Spleen (tissue), 7 donors: ENCODE results near the gene VPS8.

ENCODE experiments used
- POLR2A ChIP-seq, 3 donors: fragments of 450-650 bp; IDR thresholded peaks; one replicate each; pipeline ENCODE4 v1.5.1; 2017; ENCODE audit warnings: antibody characterized with exemption in 3 of 3, mild to moderate bottlenecking in 1 of 3
- TF ChIP-seq, protein P1 (sequence below), 11 experiments: fragments of 200-600 bp in 7 of 11; fragments of 450-650 bp in 4 of 11; sonication (generic) in 4 of 11; IDR thresholded peaks in 8 of 11; conservative IDR thresholded peaks in 3 of 11; 1 replicate in 7 of 11; 2 replicates in 4 of 11; pipeline versions ENCODE4 v1.4.0 to v1.8.0; 2016 to 2021; ENCODE audit warnings: antibody characterized with exemption in 11 of 11, inconsistent platforms in 4 of 11, mild to moderate bottlenecking in 1 of 11
- donor health status: DM: no; HTN: no; CAD: no; lungs with moderate emphysema.
- donor health status: DM: no; HTN: no; CAD: no.
- donor health status: DM: no; HTN: no; CAD: no.

DNA sequence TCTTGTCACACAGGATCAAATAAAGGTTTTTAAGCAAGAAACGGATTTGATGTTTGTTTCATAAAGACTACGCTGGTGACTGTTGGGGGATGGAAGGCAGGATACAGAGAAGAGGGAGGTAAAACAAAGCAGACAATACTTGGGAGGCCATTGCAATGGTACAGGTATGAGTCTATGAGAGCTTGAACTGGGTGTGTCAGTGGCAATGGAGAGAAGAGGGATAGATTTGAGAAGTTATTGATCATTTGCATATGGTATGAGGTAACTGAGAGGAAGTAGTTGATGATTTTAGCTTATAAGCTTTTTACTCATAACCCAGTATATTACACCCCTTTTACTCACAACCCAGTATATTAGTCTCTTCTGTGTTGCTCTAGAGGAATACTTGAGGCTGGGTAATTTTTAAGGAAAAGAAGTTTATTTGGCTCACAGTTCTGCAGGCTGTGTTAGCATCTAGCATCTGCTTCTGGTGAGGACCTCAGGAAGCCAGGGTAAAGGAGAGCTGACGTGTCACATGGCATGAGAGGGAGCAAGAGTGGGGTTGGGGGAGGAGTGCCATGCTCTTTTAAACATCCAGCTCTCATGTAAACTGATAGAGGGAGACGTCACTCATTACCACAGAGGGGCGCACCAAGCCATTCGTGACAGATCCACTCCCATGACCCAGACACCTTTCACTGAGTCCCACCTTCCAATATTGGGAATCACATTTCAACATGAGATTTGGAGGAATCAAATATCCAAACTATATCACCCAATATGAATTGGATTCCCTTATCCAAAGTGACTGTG is 153.9 kb downstream of the VPS8 start:
- TF ChIP-seq, protein P1, sequence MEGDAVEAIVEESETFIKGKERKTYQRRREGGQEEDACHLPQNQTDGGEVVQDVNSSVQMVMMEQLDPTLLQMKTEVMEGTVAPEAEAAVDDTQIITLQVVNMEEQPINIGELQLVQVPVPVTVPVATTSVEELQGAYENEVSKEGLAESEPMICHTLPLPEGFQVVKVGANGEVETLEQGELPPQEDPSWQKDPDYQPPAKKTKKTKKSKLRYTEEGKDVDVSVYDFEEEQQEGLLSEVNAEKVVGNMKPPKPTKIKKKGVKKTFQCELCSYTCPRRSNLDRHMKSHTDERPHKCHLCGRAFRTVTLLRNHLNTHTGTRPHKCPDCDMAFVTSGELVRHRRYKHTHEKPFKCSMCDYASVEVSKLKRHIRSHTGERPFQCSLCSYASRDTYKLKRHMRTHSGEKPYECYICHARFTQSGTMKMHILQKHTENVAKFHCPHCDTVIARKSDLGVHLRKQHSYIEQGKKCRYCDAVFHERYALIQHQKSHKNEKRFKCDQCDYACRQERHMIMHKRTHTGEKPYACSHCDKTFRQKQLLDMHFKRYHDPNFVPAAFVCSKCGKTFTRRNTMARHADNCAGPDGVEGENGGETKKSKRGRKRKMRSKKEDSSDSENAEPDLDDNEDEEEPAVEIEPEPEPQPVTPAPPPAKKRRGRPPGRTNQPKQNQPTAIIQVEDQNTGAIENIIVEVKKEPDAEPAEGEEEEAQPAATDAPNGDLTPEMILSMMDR (IDR thresholded peaks at IDR 0.05 in 8 of 11, conservative IDR thresholded peaks at IDR 0.05 in 3 of 11): no peak
- TF ChIP-seq POLR2A (IDR thresholded peaks at IDR 0.05): no peak
